Neural crest cell (in vitro differentiated cells): ENCODE measurements around the gene SIGLEC9. TPM values are rescaled to one million over a fixed set of nuclear protein-coding genes. Genes with fewer than 3 reads are reported as not detected.
A peak's percentile ranks its signal among the peaks of the same experiment; 100 is the strongest.

Experiments used
- DNase-seq: peaks from one replicate; pipeline ENCODE4 v3.0.0; 2021; ENCODE audit warnings: low read depth, mixed read lengths, low spot score
- H3K27ac Mint-ChIP-seq: one replicate; pipeline ENCODE4 v1.8.0; 2021; ENCODE audit warnings: mild to moderate bottlenecking, mixed read lengths; ENCODE audit not compliant: unreplicated experiment
- H3K27me3 Mint-ChIP-seq: 2 replicates; pipeline ENCODE4 v1.8.0; 2021; ENCODE audit warnings: low read depth, mild to moderate bottlenecking, mixed read lengths
- H3K36me3 Mint-ChIP-seq: 2 replicates; pipeline ENCODE4 v1.8.0; 2021; ENCODE audit warnings: low read depth, mild to moderate bottlenecking, mixed read lengths
- H3K4me1 Mint-ChIP-seq: 2 replicates; pipeline ENCODE4 v1.8.0; 2021; ENCODE audit warnings: mixed read lengths
- H3K4me3 Mint-ChIP-seq: one replicate; pipeline ENCODE4 v1.8.0; 2021; ENCODE audit warnings: mild to moderate bottlenecking, mixed read lengths
- H3K9me3 Mint-ChIP-seq: 2 replicates; pipeline ENCODE4 v1.8.0; 2021; ENCODE audit warnings: mixed read lengths
- total RNA-seq: library from RNA; stranded (reverse); gene quantifications from 2 replicates; pipeline ENCODE4 v1.2.1, GENCODE V29; 2021
- TF ChIP-seq, protein P1 (sequence below): fragments of 200-600 bp; sonication (generic); conservative IDR thresholded peaks from 2 replicates; pipeline ENCODE4 v1.5.0; 2021; ENCODE audit warnings: antibody characterized with exemption, mild to moderate bottlenecking

The SIGLEC9 gene
- total RNA-seq, 1 donor from 2014 or later, result not detected

DNA sequence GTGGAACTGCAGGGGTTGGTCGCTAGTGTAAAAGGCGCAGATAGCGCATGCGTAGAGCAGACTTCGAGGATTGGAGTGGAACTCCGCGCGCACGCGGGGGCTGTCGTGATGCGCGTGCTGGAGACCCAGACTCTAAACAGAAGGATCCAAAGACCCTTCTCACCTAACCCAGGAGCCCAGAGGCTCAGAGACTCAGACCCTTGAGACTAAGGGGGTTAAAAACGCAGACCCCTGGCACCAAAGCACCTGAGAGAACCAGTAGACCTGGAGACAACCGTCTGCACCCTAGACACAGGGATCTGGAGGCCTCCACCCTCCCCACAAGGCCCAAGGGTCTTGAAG lies 15.9 kb upstream of the SIGLEC9 start:
- TF ChIP-seq, protein P1, sequence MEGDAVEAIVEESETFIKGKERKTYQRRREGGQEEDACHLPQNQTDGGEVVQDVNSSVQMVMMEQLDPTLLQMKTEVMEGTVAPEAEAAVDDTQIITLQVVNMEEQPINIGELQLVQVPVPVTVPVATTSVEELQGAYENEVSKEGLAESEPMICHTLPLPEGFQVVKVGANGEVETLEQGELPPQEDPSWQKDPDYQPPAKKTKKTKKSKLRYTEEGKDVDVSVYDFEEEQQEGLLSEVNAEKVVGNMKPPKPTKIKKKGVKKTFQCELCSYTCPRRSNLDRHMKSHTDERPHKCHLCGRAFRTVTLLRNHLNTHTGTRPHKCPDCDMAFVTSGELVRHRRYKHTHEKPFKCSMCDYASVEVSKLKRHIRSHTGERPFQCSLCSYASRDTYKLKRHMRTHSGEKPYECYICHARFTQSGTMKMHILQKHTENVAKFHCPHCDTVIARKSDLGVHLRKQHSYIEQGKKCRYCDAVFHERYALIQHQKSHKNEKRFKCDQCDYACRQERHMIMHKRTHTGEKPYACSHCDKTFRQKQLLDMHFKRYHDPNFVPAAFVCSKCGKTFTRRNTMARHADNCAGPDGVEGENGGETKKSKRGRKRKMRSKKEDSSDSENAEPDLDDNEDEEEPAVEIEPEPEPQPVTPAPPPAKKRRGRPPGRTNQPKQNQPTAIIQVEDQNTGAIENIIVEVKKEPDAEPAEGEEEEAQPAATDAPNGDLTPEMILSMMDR, result no peak
- Mint-ChIP-seq H3K9me3 (no peaks in the 10 kb centered on the region), H3K27me3 (peaks cover 10% of the 10 kb centered on the region), H3K4me1 (peaks cover 16% of the 10 kb centered on the region), H3K4me3 (peak overlapping the region; percentile 95), H3K27ac (peak overlapping the region; percentile 95), H3K36me3 (no peaks in the 10 kb centered on the region)
- no peak for DNase-seq

DNA sequence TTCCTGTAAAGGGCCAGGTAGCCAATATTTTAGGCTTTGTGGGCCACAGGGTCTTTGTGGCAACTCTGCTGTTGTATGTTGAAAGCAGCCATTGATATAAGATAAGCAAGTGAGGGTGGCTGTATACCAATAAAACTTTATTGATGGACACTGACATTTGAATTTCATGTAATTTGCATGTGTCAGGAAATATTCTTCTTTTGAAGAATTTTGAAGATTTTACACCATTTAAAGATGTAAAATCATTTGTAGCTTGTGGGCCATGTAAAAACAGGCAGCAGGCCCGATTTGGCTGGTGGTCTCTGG lies 14.1 kb upstream of the SIGLEC9 start:
- H3K36me3 Mint-ChIP-seq, result no peaks in the 10 kb centered on the region
- no peak overlapping the region for H3K4me3 Mint-ChIP-seq
- no peak overlapping the region for H3K27ac Mint-ChIP-seq

DNA sequence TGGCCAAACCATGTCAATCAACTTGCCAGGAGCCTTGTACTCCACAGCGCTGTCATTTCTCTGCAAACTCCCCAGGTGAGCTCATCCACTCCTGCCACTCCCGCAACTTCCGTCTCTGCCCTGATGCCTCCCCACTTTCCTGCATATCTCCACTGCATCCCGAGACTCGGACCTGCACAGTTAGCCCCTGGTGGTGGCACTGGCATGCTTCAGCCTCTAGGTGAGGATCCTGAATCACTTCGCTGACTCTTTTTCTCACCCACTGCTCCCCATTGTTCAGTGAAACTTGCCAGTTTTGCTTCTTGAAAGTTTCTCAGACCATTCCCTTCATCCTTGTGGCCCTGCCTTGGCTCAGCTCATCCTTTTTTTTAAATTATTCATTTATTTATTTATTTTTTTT lies 13.1 kb upstream of the SIGLEC9 start:
- TF ChIP-seq, protein P1, result peak; percentile 37
- Mint-ChIP-seq H3K9me3 (no peaks in the 10 kb centered on the region), H3K27ac (no peak overlapping the region), H3K36me3 (no peaks in the 10 kb centered on the region), H3K27me3 (peaks cover 28% of the 10 kb centered on the region), H3K4me3 (no peak overlapping the region), H3K4me1 (peaks cover 16% of the 10 kb centered on the region)
- no peak for DNase-seq

More for the DNA sequence above, 14.1 kb upstream of the SIGLEC9 start:
- Mint-ChIP-seq H3K4me1 (peaks cover 16% of the 10 kb centered on the region), H3K9me3 (no peaks in the 10 kb centered on the region), H3K27me3 (peaks cover 18% of the 10 kb centered on the region)
- DNase-seq, result no peak
- TF ChIP-seq, protein P1, result no peak

DNA sequence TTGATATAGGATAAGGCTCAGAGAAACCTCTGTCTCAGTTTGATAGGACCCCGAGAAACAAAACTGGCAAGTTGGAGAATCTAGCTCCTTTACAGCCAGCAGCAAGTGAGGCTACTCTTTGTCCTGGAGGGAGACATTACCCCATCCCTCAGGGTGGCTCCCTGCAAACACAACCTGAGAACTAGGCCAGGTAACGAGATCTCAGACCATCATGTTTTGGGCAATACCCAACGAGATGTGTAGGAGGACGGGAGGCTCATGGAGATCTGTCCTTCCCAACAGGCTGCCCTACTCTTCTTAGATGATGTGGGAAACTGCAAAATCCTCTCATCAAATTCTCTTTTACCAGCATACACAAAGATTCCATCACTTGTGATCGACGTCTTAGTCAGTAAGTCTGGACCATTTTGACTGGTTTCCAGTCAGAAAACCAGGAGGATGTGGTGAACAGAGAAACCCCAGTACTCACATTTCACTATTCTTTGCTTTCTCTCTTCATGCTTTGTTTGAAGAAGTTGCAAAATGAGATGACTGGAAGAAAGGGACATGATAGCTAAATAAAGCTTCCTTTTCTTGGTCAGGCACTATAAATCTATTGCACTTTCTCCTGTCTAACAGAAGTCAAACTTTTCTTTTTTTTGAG lies 10.5 kb upstream of the SIGLEC9 start:
- H3K4me3 Mint-ChIP-seq, result no peak overlapping the region
- H3K4me1 Mint-ChIP-seq, result no peaks in the 10 kb centered on the region
- H3K9me3 Mint-ChIP-seq, result no peaks in the 10 kb centered on the region
- H3K36me3 Mint-ChIP-seq, result no peaks in the 10 kb centered on the region
- DNase-seq, result no peak
- H3K27me3 Mint-ChIP-seq, result peaks cover 45% of the 10 kb centered on the region
- TF ChIP-seq, protein P1, result no peak
- H3K27ac Mint-ChIP-seq, result no peak overlapping the region

DNA sequence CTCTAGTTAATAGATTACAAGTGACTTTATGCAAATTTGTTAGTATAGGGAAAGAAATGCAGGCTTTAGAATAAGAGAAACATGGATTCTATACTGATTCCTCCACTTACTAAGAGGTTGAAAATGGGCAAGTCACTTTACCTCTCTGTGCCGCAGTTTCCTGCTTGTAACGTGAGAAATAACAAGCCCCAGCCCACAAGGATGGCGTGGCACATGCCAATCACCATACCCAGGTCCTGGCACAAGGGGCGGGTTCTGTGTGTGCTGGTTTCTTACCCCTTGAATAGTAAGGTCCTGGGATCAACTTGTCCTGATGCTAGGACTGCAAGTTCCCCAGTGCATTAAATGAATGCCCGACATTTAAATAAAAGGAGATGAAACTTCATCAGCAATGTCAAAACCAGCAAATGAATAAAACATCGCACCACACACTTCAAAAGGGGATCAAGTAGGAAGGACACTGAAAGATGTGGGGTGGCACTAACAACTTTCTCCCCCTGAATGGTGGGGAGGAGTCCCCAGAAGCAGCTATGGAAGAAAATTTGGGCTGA lies 7.9 kb upstream of the SIGLEC9 start:
- H3K27ac Mint-ChIP-seq, result no peak overlapping the region
- TF ChIP-seq, protein P1, result no peak
- H3K4me3 Mint-ChIP-seq, result no peak overlapping the region
- peaks cover 45% of the 10 kb centered on the region for H3K27me3 Mint-ChIP-seq
- no peaks in the 10 kb centered on the region for H3K4me1 Mint-ChIP-seq
- DNase-seq, result no peak
- no peaks in the 10 kb centered on the region for H3K36me3 Mint-ChIP-seq
- no peaks in the 10 kb centered on the region for H3K9me3 Mint-ChIP-seq
